IPS-18a (cell line): ENCODE data around the gene ADCY3.

Experiments used
- H3K27ac ChIP-seq: one replicate; pipeline ENCODE4 v1.5.1; 2013; ENCODE audit warnings: low read length
- H3K27me3 ChIP-seq: one replicate; pipeline ENCODE4 v1.6.1; 2013; ENCODE audit warnings: mild to moderate bottlenecking, low read length; ENCODE audit not compliant: control insufficient read depth, insufficient read depth
- H3K36me3 ChIP-seq: one replicate; pipeline ENCODE4 v1.6.1; 2013; ENCODE audit warnings: low read depth, low read length; ENCODE audit not compliant: control insufficient read depth
- H3K4me1 ChIP-seq: one replicate; pipeline ENCODE4 v1.6.1; 2013; ENCODE audit warnings: low read depth, low read length; ENCODE audit not compliant: control insufficient read depth
- H3K4me3 ChIP-seq: one replicate; pipeline ENCODE4 v1.5.1; 2013; ENCODE audit warnings: low read length
- H3K9ac ChIP-seq: one replicate; pipeline ENCODE4 v1.6.1; 2013; ENCODE audit warnings: mild to moderate bottlenecking, low read length, moderate library complexity
- H3K9me3 ChIP-seq: one replicate; pipeline ENCODE4 v1.6.1; 2013; ENCODE audit warnings: low read depth, low read length; ENCODE audit not compliant: control insufficient read depth

The ADCY3 gene

GRCh38 chr2:24945907-24946306 lies 25.9 kb upstream of the ADCY3 start:
- Histone ChIP-seq H3K9me3 (no peaks in the 10 kb centered on the region), H3K4me1 (no peaks in the 10 kb centered on the region), H3K36me3 (peaks cover 18% of the 10 kb centered on the region), H3K27ac (no peak overlapping the region), H3K27me3 (no peaks in the 10 kb centered on the region), H3K9ac (no peak overlapping the region), H3K4me3 (no peak overlapping the region)

GRCh38 chr2:24943427-24944053 lies 23.5 kb upstream of the ADCY3 start:
- no peak overlapping the region for H3K27ac ChIP-seq
- peaks cover 16% of the 10 kb centered on the region for H3K36me3 ChIP-seq
- no peak overlapping the region for H3K9ac ChIP-seq
- no peaks in the 10 kb centered on the region for H3K27me3 ChIP-seq
- H3K9me3 ChIP-seq = no peaks in the 10 kb centered on the region
- H3K4me1 ChIP-seq = no peaks in the 10 kb centered on the region
- H3K4me3 ChIP-seq = no peak overlapping the region

DNA sequence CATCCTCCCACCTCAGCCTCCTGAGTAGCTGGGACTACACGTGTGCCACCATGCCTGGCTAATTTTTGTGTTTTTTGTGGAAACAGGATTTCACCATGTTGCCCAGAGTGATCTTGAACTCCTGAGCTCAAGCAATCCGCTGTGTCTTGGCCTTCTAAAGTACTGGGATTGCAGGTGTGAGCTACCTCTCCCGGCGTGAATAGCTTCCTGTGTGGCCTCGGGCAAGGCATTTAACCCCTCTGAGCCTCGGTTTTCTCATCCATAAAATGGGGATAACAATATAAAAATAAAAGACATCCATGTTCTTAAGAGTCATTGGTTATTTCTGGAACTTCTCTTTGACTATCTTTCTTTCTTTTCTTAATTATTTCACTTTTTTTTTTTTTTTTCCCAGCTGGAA lies 19.3 kb upstream of the ADCY3 start:
- Histone ChIP-seq H3K4me3 (no peak overlapping the region), H3K9me3 (no peaks in the 10 kb centered on the region), H3K27me3 (no peaks in the 10 kb centered on the region), H3K27ac (no peak overlapping the region), H3K36me3 (no peaks in the 10 kb centered on the region), H3K9ac (no peak overlapping the region), H3K4me1 (no peaks in the 10 kb centered on the region)

- H3K9ac ChIP-seq = no peak overlapping the region
- H3K4me1 ChIP-seq = no peaks in the 10 kb centered on the region
- H3K27me3 ChIP-seq = no peaks in the 10 kb centered on the region
- no peak overlapping the region for H3K27ac ChIP-seq
- H3K36me3 ChIP-seq = no peaks in the 10 kb centered on the region
- no peak overlapping the region for H3K4me3 ChIP-seq
- no peaks in the 10 kb centered on the region for H3K9me3 ChIP-seq
Observed at GRCh38 chr2:24937236-24937635, 17.2 kb upstream of the ADCY3 start.

DNA sequence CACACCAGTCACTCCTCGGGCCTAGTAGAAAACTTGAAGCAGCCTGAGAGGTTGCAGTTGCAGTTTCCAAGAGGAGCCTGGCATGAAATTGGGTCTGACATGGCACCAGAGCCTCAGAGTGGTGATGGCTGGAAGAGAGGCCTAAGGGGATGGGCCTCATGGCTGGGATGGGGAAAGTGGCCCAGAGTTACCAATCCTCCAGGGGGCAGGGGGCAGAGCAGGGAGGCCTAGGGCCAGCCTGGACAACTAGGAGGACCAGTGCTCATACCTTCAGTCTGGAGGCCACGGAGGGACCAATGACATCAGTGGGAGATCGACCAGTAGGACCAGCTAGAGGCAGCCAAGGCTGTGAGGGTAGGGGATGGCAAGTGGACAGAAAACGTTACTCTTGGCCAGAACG lies 15.1 kb upstream of the ADCY3 start:
- H3K36me3 ChIP-seq = no peaks in the 10 kb centered on the region

GRCh38 chr2:24932715-24933114 lies 12.7 kb upstream of the ADCY3 start:
- no peaks in the 10 kb centered on the region for H3K27me3 ChIP-seq
- H3K27ac ChIP-seq = no peak overlapping the region
- H3K9me3 ChIP-seq = no peaks in the 10 kb centered on the region
- H3K4me1 ChIP-seq = no peaks in the 10 kb centered on the region
- H3K36me3 ChIP-seq = no peaks in the 10 kb centered on the region
- H3K4me3 ChIP-seq = no peak overlapping the region
- no peak overlapping the region for H3K9ac ChIP-seq

More for the DNA sequence above, 15.1 kb upstream of the ADCY3 start:
- no peaks in the 10 kb centered on the region for H3K27me3 ChIP-seq
- H3K4me3 ChIP-seq = no peak overlapping the region
- H3K9me3 ChIP-seq = no peaks in the 10 kb centered on the region
- H3K9ac ChIP-seq = no peak overlapping the region
- H3K27ac ChIP-seq = no peak overlapping the region
- H3K4me1 ChIP-seq = no peaks in the 10 kb centered on the region

DNA sequence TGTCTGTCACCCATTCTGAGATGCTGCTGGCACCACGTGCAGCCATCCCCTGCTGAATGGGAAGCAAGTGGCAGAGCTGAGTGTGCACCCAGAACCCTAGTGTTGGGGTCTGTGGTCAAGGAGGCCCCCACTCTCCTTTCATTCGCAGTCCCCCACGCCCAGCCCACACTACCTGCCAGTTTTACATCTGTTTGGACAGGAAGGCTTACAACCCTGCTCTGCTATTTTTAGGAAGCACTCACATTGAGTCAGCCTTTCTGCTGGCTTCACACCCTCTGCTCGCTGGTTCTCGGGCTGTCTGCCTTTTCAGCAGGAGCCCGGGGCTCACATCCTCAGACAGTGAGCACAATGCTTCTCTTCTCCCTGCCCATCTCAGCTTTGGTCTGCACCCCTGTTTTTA lies 10.7 kb upstream of the ADCY3 start:
- Histone ChIP-seq H3K4me3 (no peak overlapping the region), H3K27ac (no peak overlapping the region), H3K9ac (no peak overlapping the region), H3K27me3 (no peaks in the 10 kb centered on the region), H3K36me3 (no peaks in the 10 kb centered on the region), H3K9me3 (no peaks in the 10 kb centered on the region), H3K4me1 (no peaks in the 10 kb centered on the region)

- H3K9ac ChIP-seq = no peak overlapping the region
- H3K36me3 ChIP-seq = no peaks in the 10 kb centered on the region
- H3K4me3 ChIP-seq = no peak overlapping the region
- no peak overlapping the region for H3K27ac ChIP-seq
- no peaks in the 10 kb centered on the region for H3K27me3 ChIP-seq
- no peaks in the 10 kb centered on the region for H3K9me3 ChIP-seq
- no peaks in the 10 kb centered on the region for H3K4me1 ChIP-seq
Observed at GRCh38 chr2:24929230-24929629, 9.2 kb upstream of the ADCY3 start.

- Histone ChIP-seq H3K9ac (no peak overlapping the region), H3K4me3 (no peak overlapping the region), H3K27ac (no peak overlapping the region), H3K4me1 (no peaks in the 10 kb centered on the region), H3K27me3 (no peaks in the 10 kb centered on the region), H3K36me3 (no peaks in the 10 kb centered on the region), H3K9me3 (no peaks in the 10 kb centered on the region)
Observed at GRCh38 chr2:24928036-24928435, 8.0 kb upstream of the ADCY3 start.

DNA sequence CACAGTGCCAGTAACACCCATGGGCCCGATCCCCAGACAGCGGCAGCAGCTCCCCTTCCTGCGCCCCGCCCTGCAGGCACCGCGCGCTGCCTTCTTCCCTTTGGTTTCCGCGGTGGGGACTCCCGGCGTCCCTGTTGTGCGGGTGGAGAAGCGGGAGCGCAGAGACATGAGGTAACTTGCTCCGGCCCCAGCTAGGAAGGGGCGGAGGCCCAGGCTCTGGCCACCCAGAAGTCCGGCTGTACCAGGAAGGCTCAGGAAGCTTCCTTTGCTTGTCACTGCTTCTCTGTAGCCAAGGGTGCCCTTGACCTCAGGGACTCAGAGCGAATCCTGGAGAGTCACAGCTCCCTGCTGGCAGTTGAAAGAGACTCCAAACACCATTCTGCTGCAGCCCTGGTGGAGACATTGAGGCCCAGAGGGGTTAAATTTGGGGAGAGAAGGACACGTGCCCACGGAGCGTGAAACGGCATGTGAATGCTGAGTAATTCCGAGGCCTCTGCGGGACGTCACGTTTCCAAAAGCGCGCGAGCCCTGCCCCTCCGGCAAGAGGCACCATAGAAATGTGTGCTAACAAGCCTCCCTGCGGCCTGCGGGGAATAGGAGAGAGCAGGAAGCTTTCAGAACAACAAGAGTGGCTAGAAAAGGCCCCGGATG lies 6.7 kb upstream of the ADCY3 start:
- H3K27ac ChIP-seq = no peak overlapping the region
- no peaks in the 10 kb centered on the region for H3K4me1 ChIP-seq
- no peaks in the 10 kb centered on the region for H3K9me3 ChIP-seq
- H3K9ac ChIP-seq = no peak overlapping the region
- H3K36me3 ChIP-seq = no peaks in the 10 kb centered on the region
- no peaks in the 10 kb centered on the region for H3K27me3 ChIP-seq
- no peak overlapping the region for H3K4me3 ChIP-seq

GRCh38 chr2:24926220-24926601 lies 6.2 kb upstream of the ADCY3 start:
- no peaks in the 10 kb centered on the region for H3K4me1 ChIP-seq
- no peak overlapping the region for H3K4me3 ChIP-seq
- no peak overlapping the region for H3K27ac ChIP-seq
- no peaks in the 10 kb centered on the region for H3K36me3 ChIP-seq
- H3K9me3 ChIP-seq = no peaks in the 10 kb centered on the region
- H3K27me3 ChIP-seq = no peaks in the 10 kb centered on the region
- H3K9ac ChIP-seq = no peak overlapping the region

- H3K4me3 ChIP-seq = no peak overlapping the region
- H3K4me1 ChIP-seq = no peaks in the 10 kb centered on the region
- no peaks in the 10 kb centered on the region for H3K9me3 ChIP-seq
- no peak overlapping the region for H3K27ac ChIP-seq
- H3K9ac ChIP-seq = no peak overlapping the region
- H3K36me3 ChIP-seq = no peaks in the 10 kb centered on the region
- peaks cover 3% of the 10 kb centered on the region for H3K27me3 ChIP-seq
Observed at GRCh38 chr2:24925815-24926214, 5.8 kb upstream of the ADCY3 start.
